ENCODE results near the gene OR5F1.

The OR5F1 gene

DNA sequence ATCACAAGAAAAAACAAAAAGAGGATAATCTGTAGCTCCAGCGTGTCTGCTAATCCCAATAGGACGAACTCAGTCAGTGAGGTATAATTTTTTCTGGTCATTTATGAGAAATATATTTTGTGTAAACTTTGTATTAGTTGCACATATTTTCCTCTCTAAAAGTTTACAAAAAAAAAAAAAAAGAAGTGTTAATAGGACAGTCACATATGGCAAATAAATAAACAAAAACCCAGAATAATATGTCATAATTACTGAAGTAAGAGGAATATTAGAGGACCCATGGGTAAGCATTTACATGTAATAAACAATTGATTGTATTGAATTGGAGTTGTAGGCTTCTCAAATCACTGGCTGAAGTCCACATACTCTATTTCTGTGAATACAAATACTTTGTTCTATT, at the start of gene OR5F1:
OR5F1 (minus strand) TSS at position 101 of the 400 bp plus-strand sequence; CDS start at position 101, 0 bp downstream.
- DNase-seq, result no peak

DNA sequence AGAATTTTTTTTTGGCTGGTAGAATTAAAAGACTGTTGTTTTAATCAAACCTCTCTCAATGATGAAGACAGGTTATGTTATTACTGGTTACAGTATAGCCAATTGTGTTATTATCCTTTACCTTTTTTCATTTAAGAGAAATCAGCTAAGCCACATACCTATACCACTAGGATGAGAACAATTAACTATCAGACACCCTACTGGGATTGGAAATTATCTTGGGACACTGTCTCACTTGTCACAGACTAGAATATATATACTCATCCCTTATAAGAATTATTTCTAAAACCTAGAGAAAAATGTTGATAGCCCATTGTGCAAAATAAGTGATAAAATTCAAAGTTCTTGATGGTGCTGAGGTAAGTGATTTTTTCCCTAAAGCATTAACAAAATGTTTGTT, 32.9 kb upstream of the OR5F1 start, which contains the start of gene OR5AS1:
OR5AS1 (plus strand) TSS at position 301 of the 400 bp plus-strand sequence. CDS start 2,765 bp downstream, outside the sequence.
- DNase-seq, result no peak

DNA sequence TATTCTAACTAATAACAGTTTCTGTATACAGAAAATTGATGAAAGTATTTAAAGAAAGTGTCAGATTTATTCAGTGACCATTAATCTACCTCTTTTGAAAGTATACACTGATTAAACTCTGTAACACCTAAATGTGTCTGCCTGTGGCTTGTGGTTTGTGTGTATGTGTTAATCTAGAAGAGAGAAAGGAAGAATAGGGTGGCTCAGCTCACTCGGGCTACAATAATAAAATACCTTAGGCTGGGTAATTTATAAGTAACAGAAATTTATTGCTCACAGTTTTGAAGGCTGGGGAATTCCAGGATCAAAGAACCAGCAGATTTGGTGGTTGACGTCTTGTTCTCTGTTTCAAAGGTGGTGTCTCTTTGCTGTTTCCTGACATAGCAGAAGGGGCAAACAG, 19.4 kb upstream of the OR5F1 start:
- no peak for DNase-seq

DNA sequence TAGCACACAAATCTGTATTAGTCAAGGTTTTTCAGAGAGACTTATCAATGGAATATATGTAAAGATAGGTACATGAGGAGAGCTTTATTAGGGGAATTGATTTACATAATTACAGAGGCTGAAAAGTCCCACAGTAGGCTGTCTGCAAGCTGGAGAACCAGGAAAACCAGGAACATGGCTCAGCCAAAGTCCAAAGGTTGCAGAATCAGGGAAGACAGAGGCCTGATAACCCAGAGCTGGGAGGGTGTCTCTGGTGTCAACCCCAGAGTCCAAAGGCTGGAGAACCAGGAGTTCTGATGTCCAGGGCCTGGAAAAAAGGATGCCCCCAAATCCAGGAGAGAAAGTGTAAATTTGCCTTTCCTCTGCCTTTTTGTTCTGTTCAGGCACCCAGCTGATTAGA, 16.3 kb upstream of the OR5F1 start:
- no peak for DNase-seq

DNA sequence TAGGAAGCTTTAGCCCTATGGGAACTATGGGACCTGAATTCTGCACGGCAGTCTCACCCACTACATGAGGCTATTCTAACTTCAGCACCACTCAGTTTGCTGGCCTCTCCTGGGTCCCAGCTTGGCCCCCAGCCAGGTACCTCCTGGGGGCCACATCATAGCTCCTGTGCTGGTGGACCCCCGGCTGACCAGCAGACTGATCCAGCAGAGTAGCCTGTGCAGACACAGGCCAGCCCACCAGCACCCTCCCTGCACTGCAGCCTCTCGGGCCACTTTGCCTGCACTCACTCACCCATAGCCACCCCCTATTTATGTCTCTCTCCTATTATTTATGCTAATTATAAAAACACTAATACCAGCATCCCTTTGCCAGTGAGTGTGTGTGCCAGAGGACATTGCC, 23.5 kb downstream of the OR5F1 start:
- no peak for DNase-seq

DNA sequence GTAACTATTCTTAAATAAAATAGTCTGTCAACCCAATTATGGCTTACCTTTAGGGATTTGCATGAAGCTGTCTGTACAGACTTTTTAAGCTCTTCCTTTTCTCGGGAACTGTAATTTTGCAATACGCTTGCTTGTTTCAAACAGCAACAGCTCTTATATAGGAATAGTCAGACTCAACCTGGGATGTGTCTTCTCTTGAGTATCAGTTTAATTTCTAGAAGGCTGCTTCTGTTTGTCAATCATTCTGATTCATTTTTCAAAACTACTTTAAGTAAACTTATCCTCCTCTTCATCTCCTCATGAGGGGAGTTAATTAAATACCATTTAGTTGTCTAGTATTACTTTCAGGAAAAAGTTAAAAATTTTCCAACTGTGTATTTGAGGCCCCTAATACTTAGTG, 24.6 kb downstream of the OR5F1 start, which contains the start of gene OR10AG1:
OR10AG1 (minus strand) TSS at position 101 of the 400 bp plus-strand sequence; CDS start at position 63, 38 bp downstream.
- no peak for DNase-seq

DNA sequence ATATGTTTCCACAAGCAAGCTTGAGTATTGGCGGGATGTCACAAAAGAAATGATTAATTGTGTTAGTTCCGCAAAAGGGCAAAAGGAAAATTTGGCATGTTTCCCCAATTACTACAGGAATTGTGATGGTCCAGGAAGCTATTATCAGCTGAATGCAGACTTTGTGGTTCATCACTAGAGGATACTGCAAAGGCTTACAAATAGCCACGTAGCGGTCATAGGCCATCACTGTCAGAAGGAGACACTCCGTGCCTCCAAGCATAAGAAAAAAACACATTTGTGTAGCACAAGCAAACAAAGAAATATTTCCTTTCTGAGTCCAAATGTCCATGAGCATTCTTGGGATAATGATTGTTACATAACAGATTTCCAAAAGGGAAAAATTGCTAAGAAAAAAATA, 26.5 kb downstream of the OR5F1 start:
- DNase-seq, result no peak

DNA sequence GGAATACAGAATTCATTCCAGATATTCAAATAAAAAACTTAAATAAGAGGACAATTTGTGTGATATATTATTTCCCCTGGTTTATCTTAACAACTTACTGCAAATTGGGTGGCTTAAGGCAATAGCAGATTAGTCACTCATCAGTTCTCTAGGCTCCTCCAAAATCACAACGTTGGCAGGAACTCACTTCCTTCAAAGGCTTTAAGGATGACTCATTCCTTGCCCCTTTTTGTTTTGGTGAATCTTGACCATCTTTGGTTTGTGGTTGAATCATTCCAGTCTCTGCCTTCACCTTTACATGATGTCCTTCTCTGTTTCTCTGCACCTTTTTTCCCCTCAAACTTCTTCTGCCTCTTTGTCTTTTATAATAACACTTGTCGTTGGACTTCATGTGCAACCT, 28.0 kb downstream of the OR5F1 start:
- DNase-seq, result no peak

DNA sequence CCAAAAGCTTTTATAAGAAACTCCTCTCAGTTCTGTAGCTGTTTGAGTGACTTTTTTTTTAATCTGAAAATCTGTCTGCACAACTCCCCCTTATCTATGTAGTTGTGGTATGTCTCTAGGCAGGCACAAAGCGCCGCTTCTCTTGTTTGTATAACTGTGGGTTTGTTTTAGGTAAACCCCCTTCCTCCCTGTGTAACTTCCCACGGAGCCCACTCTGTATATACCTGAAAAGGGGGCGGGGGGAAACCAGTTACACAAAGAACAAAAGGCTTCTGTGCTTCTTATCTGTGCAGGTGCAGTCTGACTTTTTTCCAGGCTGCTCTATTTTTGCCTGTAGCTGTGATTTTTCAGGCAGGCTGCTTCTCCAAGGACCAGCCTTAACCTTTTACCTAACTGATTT, 37.9 kb downstream of the OR5F1 start:
- no peak for DNase-seq

DNA sequence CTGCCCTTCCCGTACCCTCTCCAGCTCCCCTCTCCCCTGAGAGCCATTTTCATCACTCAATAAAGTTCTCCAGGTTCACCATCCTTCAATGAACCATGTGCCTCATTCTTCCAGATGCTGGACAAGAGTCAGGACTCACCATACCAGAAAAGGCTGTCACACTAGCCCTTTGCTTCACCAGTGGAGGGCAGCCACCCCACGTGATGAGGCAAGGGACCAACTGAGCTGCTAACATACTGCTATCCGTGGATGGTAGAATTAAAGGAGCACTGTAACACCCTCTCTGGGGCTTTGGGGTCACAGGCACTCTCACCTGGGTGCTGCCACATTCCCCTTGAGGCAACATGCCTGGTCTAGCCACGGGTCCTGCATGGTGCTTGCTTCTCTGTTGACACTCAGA, 45.1 kb downstream of the OR5F1 start:
- no peak for DNase-seq

Data from retina (tissue), 1 donor.